Lung (tissue), 12 donors: ENCODE measurements around the gene RNGTT. TPM values are rescaled to one million over a fixed set of nuclear protein-coding genes. Genes with fewer than 3 reads are reported as not detected.

Source experiments
- ATAC-seq: fragments of 200-7000 bp; cut with Tn5 transposase; one replicate; pipeline ENCODE4 v1.9.1; 2020; ENCODE audit warnings: moderate number of reproducible peaks; ENCODE audit not compliant: insufficient read depth, low FRiP score
- DNase-seq, 3 donors: peaks; one replicate each; pipeline ENCODE4 v3.0.0-alpha.2; 2013 to 2017
- H3K27ac ChIP-seq, 2 donors: one replicate each; pipeline ENCODE4 v1.5.1; 2013; ENCODE audit warnings: mild to moderate bottlenecking in 2 of 2, moderate library complexity in 2 of 2, control low read depth in 1 of 2, inconsistent platforms in 1 of 2, low read depth in 1 of 2, low read length in 1 of 2
- H3K27me3 ChIP-seq, 3 donors: one replicate each; pipeline ENCODE4 v1.5.1; 2013; ENCODE audit warnings: low read length in 2 of 3; ENCODE audit not compliant: control insufficient read depth in 3 of 3, insufficient read depth in 3 of 3
- H3K36me3 ChIP-seq, 4 donors: one replicate each; pipeline ENCODE4 v1.5.1; 2013; ENCODE audit warnings: low read length in 4 of 4, mild to moderate bottlenecking in 1 of 4, moderate library complexity in 1 of 4; ENCODE audit not compliant: control insufficient read depth in 4 of 4, insufficient read depth in 4 of 4
- H3K4me1 ChIP-seq, 5 donors: one replicate each; pipeline ENCODE4 v1.5.1; 2013; ENCODE audit warnings: low read length in 5 of 5, mild to moderate bottlenecking in 2 of 5, moderate library complexity in 1 of 5; ENCODE audit not compliant: control insufficient read depth in 5 of 5, insufficient read depth in 5 of 5
- H3K4me3 ChIP-seq: one replicate; pipeline ENCODE4 v1.5.1; 2013; ENCODE audit warnings: mild to moderate bottlenecking, control low read depth, moderate library complexity
- H3K9ac ChIP-seq, 2 donors: one replicate each; pipeline ENCODE4 v1.5.1; 2013; ENCODE audit warnings: low read length in 2 of 2, control low read depth in 1 of 2; ENCODE audit not compliant: insufficient read depth in 1 of 2
- H3K9me3 ChIP-seq, 4 donors: one replicate each; pipeline ENCODE4 v1.5.1; 2013; ENCODE audit warnings: low read length in 3 of 4, mild to moderate bottlenecking in 1 of 4, moderate library complexity in 1 of 4; ENCODE audit not compliant: control insufficient read depth in 4 of 4, insufficient read depth in 3 of 4
- CTCF ChIP-seq: IDR thresholded peaks from 2 replicates; pipeline ENCODE4 v1.5.1; 2012; ENCODE audit warnings: mild to moderate bottlenecking; ENCODE audit errors: control extremely low read depth, extremely low read depth
- WGBS, 2 donors: extraction: QIAGEN DNeasy Blood & Tissue Kit; methylation state at CpG; one replicate each; pipeline ENCODE4 v1.1.7; 2013; 5-methylcytosine and 5-hydroxymethylcytosine counted together
- polyA plus RNA-seq, 2 donors: library from polyadenylated mRNA; stranded (reverse); fragments of 200-250 nt; gene quantifications; one replicate each; pipeline ENCODE4 v1.2.1, GENCODE V29; 2013
- total RNA-seq, 2 donors: library from RNA; depleted of rRNA in 1 of 2; stranded (reverse); fragments of >200 nt in 1 of 2; gene quantifications; one replicate each; pipeline ENCODE4 v1.2.1, GENCODE V29; 2014 to 2021
- donor health status: control.
- donor health status: control.
- donor health status: Bipolar disorder and iron deficiency.
- donor health status: healthy.
- donor health status: DM: yes; HTN: yes; CAD: no.

Gene RNGTT
- total and polyA plus RNA-seq, 4 donors, result 3.0 to 25.0 (median 9.2) TPM

DNA sequence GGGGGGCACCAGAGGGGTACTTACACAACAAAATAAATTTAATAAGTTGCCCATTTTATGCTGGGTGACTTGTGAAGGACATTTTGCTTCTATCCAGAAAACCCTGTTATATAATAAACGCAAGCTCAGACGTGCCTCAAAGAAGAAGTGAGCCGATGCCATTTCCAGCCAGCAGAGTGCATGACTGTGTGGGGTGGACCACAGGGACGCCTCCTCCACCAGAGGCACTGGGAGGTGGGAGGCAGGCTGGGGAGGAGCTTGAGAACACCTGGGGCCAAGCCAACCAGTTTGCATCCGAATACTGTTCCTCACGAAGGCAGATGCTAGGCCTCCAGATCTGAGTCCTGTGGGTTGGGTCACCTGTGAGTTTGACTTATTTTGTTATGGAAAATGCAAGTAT lies 363.8 kb downstream of the RNGTT start:
- WGBS, 2 donors, result 83 to 90% methylated on average over 6 of the region's 6 CpGs
- no peaks in the 10 kb centered on the region for H3K9me3 ChIP-seq
- no peak for ATAC-seq

GRCh38 chr6:88596801-88597200 lies 366.6 kb downstream of the RNGTT start:
- no peak for DNase-seq
- Histone ChIP-seq H3K27ac (no peak overlapping the region), H3K9ac (no peak overlapping the region), H3K4me3 (no peak overlapping the region), H3K9me3 (peaks cover 0 to 2% (median 0%) of the 10 kb centered on the region in 4 donors), H3K27me3 (no peaks in the 10 kb centered on the region), H3K4me1 (no peaks in the 10 kb centered on the region), H3K36me3 (no peaks in the 10 kb centered on the region)
- TF ChIP-seq CTCF, result no peak
- ATAC-seq, result no peak
- 93 to 94% methylated on average over 4 of the region's 4 CpGs for WGBS, 2 donors

More for the DNA sequence above, 363.8 kb downstream of the RNGTT start:
- H3K4me1 ChIP-seq, result no peaks in the 10 kb centered on the region
- no peak overlapping the region for H3K4me3 ChIP-seq
- no peak overlapping the region for H3K9ac ChIP-seq
- no peak overlapping the region for H3K27ac ChIP-seq
- no peak for TF ChIP-seq CTCF
- DNase-seq, result no peak
- no peaks in the 10 kb centered on the region for H3K36me3 ChIP-seq
- H3K27me3 ChIP-seq, result no peaks in the 10 kb centered on the region

DNA sequence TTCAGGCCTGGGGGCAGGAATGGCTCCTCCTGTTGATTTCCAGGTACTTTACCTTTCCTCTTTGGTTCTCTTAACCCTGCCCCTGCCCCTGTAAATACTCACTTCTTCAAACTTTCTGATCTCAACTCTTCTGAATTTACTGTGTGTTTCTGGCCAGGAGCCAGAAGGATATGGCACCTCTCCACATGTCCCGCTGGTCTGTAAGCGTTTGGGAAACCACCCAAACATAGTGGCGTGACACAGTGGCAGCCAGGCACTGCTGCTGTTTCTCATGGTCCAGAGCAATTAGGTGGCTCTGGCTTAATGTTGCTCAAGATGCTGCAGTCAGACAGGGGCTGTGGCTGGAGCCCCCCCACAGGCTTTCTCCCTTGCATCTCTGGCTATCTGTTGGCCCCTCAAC lies 374.5 kb downstream of the RNGTT start:
- H3K27ac ChIP-seq, result no peak overlapping the region
- no peaks in the 10 kb centered on the region for H3K4me1 ChIP-seq
- ATAC-seq (no peak), DNase-seq (peak in 2 of 3 donors; percentile 15 to 29)
- H3K4me3 ChIP-seq, result no peak overlapping the region
- H3K9me3 ChIP-seq, result peaks cover 0 to 6% (median 0%) of the 10 kb centered on the region in 4 donors
- H3K27me3 ChIP-seq, result peaks cover 0 to 3% (median 0%) of the 10 kb centered on the region in 3 donors
- TF ChIP-seq CTCF, result no peak
- 39 to 66% methylated on average over 3 of the region's 3 CpGs for WGBS, 2 donors
- no peak overlapping the region for H3K9ac ChIP-seq
- no peaks in the 10 kb centered on the region for H3K36me3 ChIP-seq

DNA sequence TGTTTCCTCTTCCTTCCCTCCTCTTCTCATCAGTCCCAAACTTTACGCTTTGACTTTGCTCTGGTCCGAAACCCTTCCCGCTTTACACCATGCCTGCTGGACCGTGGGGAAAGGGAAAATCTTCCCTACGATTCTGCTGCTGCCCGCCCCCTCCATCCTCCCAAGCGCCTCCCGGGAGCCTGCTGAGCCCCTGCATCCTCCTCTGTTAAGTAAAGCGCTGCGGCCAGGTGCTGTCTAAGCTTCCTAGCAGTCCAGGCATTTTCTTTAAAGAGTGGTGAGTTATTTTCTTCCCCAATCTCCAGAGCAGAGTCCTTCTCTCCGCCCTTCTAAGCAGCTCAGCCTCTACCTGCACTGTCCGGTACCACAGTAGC lies 376.3 kb downstream of the RNGTT start:
- H3K36me3 ChIP-seq, result no peaks in the 10 kb centered on the region
- no peak for ATAC-seq
- WGBS, 2 donors, result 68 to 69% methylated on average over 12 of the region's 12 CpGs
- no peak for DNase-seq
- no peak overlapping the region for H3K4me3 ChIP-seq
- peaks cover 0 to 3% (median 0%) of the 10 kb centered on the region in 3 donors for H3K27me3 ChIP-seq
- H3K4me1 ChIP-seq, result no peaks in the 10 kb centered on the region
- H3K27ac ChIP-seq, result no peak overlapping the region
- TF ChIP-seq CTCF, result no peak
- H3K9ac ChIP-seq, result no peak overlapping the region
- H3K9me3 ChIP-seq, result peaks cover 0 to 8% (median 3%) of the 10 kb centered on the region in 4 donors
